ENCODE measurements around the gene FNBP1.

DNA sequence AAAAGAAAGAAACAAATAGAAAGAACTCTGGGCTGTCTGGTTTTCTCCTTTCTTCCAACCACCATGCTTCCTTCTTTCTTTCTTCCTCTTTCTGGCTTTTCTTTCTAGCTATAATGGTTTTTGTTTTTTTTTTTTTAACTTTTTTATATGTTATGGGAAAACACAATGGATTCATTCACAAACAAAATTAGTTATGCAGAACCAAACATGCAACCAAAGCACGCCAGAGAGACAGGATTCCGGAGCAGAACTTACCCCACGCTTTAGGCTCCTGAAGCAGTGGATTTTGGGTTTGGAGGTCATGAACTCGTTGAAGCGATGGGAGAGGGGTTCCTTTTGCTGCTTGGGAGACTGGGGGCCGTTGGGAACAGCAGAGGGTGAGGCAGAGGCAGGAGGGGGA lies 119.4 kb downstream of the FNBP1 start:
- no peak for TF ChIP-seq ZNF239 (tag by site-specific recombination; IDR thresholded peaks at IDR 0.05)
- TF ChIP-seq, protein P1, sequence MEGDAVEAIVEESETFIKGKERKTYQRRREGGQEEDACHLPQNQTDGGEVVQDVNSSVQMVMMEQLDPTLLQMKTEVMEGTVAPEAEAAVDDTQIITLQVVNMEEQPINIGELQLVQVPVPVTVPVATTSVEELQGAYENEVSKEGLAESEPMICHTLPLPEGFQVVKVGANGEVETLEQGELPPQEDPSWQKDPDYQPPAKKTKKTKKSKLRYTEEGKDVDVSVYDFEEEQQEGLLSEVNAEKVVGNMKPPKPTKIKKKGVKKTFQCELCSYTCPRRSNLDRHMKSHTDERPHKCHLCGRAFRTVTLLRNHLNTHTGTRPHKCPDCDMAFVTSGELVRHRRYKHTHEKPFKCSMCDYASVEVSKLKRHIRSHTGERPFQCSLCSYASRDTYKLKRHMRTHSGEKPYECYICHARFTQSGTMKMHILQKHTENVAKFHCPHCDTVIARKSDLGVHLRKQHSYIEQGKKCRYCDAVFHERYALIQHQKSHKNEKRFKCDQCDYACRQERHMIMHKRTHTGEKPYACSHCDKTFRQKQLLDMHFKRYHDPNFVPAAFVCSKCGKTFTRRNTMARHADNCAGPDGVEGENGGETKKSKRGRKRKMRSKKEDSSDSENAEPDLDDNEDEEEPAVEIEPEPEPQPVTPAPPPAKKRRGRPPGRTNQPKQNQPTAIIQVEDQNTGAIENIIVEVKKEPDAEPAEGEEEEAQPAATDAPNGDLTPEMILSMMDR (tag by site-specific recombination; IDR thresholded peaks at IDR 0.05), result no peak
- no peak for TF ChIP-seq ZNF670 (tag by site-specific recombination; IDR thresholded peaks at IDR 0.05; ENCODE audit: low read depth)
- TF ChIP-seq ZNF514 (tag by site-specific recombination; IDR thresholded peaks at IDR 0.05), result no peak
- TF ChIP-seq, protein P2, sequence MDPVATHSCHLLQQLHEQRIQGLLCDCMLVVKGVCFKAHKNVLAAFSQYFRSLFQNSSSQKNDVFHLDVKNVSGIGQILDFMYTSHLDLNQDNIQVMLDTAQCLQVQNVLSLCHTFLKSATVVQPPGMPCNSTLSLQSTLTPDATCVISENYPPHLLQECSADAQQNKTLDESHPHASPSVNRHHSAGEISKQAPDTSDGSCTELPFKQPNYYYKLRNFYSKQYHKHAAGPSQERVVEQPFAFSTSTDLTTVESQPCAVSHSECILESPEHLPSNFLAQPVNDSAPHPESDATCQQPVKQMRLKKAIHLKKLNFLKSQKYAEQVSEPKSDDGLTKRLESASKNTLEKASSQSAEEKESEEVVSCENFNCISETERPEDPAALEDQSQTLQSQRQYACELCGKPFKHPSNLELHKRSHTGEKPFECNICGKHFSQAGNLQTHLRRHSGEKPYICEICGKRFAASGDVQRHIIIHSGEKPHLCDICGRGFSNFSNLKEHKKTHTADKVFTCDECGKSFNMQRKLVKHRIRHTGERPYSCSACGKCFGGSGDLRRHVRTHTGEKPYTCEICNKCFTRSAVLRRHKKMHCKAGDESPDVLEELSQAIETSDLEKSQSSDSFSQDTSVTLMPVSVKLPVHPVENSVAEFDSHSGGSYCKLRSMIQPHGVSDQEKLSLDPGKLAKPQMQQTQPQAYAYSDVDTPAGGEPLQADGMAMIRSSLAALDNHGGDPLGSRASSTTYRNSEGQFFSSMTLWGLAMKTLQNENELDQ (tag by site-specific recombination; IDR thresholded peaks at IDR 0.05; ENCODE audit: low read depth), result no peak
- TF ChIP-seq, protein P3, sequence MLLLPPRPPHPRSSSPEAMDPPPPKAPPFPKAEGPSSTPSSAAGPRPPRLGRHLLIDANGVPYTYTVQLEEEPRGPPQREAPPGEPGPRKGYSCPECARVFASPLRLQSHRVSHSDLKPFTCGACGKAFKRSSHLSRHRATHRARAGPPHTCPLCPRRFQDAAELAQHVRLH (tag by site-specific recombination; IDR thresholded peaks at IDR 0.05), result no peak
- TF ChIP-seq ZNF473 (tag by site-specific recombination; IDR thresholded peaks at IDR 0.05), result no peak
- no peak for TF ChIP-seq ZNF558 (tag by site-specific recombination; IDR thresholded peaks at IDR 0.05)
